HEK293T (cell line): ENCODE data around the gene ZFAND2B.

Experiments used
- CTCF ChIA-PET: fragments of 350-600 bp; formaldehyde crosslinking; extraction: SDS; loops from one replicate; lab custom pipeline; 2021; ENCODE audit warnings: antibody characterized with exemption, inconsistent platforms; lab: Yijun Ruan, JAX
- POLR2A ChIA-PET: fragments of 350-600 bp; formaldehyde crosslinking; extraction: SDS; loops from one replicate; lab custom pipeline; 2020; ENCODE audit warnings: antibody characterized with exemption, inconsistent platforms; lab: Yijun Ruan, JAX
- DNase-seq: peaks from one replicate; pipeline ENCODE4 v3.0.0; 2012; ENCODE audit warnings: mixed read lengths; ENCODE audit errors: extremely low spot score
- ARNT ChIP-seq: fragments of 450-650 bp; IDR thresholded peaks from 2 replicates; pipeline ENCODE4 v1.6.1; 2017; ENCODE audit warnings: mild to moderate bottlenecking
- BHLHE40 ChIP-seq: fragments of 450-650 bp; IDR thresholded peaks from 2 replicates; pipeline ENCODE4 v1.6.1; 2016; ENCODE audit warnings: mild to moderate bottlenecking, moderate library complexity, borderline replicate concordance
- CTBP1 ChIP-seq: fragments of 450-650 bp; IDR thresholded peaks from 2 replicates; pipeline ENCODE4 v1.6.1; 2016; ENCODE audit warnings: borderline replicate concordance
- ELF4 ChIP-seq: fragments of 450-650 bp; IDR thresholded peaks from 2 replicates; pipeline ENCODE4 v1.6.1; 2017; ENCODE audit warnings: antibody characterized with exemption
- FOXA1 ChIP-seq: fragments of 450-650 bp; IDR thresholded peaks from 2 replicates; pipeline ENCODE4 v1.6.1; 2016; ENCODE audit warnings: mild to moderate bottlenecking
- FOXK2 ChIP-seq: fragments of 450-650 bp; IDR thresholded peaks from 2 replicates; pipeline ENCODE4 v1.6.1; 2016; ENCODE audit warnings: mild to moderate bottlenecking
- FOXM1 ChIP-seq: fragments of 450-650 bp; IDR thresholded peaks from 2 replicates; pipeline ENCODE4 v1.6.1; 2017; ENCODE audit warnings: mild to moderate bottlenecking, borderline replicate concordance
- HDGF ChIP-seq: fragments of 450-650 bp; IDR thresholded peaks from 2 replicates; pipeline ENCODE4 v1.6.1; 2017; ENCODE audit warnings: antibody characterized with exemption, borderline replicate concordance
- L3MBTL2 ChIP-seq: fragments of 450-650 bp; conservative IDR thresholded peaks from 2 replicates; pipeline ENCODE4 v1.6.1; 2016; ENCODE audit warnings: mild to moderate bottlenecking
- LEF1 ChIP-seq: fragments of 450-650 bp; IDR thresholded peaks from 2 replicates; pipeline ENCODE4 v1.6.1; 2017; ENCODE audit warnings: mild to moderate bottlenecking, borderline replicate concordance
- NFRKB ChIP-seq: fragments of 450-650 bp; IDR thresholded peaks from 2 replicates; pipeline ENCODE4 v1.6.1; 2016; ENCODE audit warnings: mild to moderate bottlenecking, moderate library complexity
- SP1 ChIP-seq: fragments of 450-650 bp; IDR thresholded peaks from 2 replicates; pipeline ENCODE4 v1.6.1; 2017
- SUZ12 ChIP-seq: fragments of 450-650 bp; IDR thresholded peaks from 2 replicates; pipeline ENCODE4 v1.6.1; 2016; ENCODE audit warnings: mild to moderate bottlenecking
- TARDBP ChIP-seq: fragments of 450-650 bp; IDR thresholded peaks from 2 replicates; pipeline ENCODE4 v1.6.1; 2016
- ZNF384 ChIP-seq: fragments of 450-650 bp; IDR thresholded peaks from 2 replicates; pipeline ENCODE4 v1.6.1; 2016
- TF ChIP-seq, protein P1 (sequence below): fragments of 450-650 bp; IDR thresholded peaks from 2 replicates; pipeline ENCODE4 v1.6.1; 2016

The ZFAND2B gene

DNA sequence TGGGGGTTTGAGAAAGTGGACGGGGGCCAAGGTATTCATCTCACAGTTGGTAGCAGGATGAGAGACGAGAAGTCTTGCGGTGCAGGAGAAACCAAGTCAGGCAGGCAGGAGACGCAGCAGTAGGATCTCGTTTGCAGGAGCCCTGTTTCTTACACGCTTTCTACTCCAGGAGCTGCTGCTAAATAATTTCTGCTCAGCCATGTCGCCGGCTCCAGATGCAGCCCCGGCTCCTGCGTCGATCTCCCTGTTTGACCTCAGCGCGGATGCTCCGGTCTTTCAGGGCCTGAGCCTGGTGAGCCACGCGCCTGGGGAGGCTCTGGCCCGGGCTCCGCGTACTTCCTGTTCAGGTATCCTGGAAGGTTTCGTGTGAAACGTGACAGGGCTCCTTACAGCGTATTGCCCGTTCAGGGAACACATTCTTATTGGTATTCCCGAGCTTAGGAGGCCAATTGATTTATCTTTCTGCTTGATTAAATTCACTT is 23.5 kb downstream of the ZFAND2B start:
- POLR2A ChIA-PET, result interaction anchor here (0.7 to 2.7 kb wide), 8 partner anchors 8 to 54 kb away, joined by 3 to 27 read pairs (median 6); partner anchors contain the start of genes ABCB6, CNPPD1, GLB1L and STK16
- TF ChIP-seq L3MBTL2 (peak; percentile 46), SP1 (no peak)
- peak; percentile 47 for DNase-seq
- CTCF ChIA-PET, result interaction anchor here (0.7 to 1.5 kb wide), 2 partner anchors 65 to 236 kb away, joined by 3 to 4 read pairs; no protein-coding TSS in a partner anchor

DNA sequence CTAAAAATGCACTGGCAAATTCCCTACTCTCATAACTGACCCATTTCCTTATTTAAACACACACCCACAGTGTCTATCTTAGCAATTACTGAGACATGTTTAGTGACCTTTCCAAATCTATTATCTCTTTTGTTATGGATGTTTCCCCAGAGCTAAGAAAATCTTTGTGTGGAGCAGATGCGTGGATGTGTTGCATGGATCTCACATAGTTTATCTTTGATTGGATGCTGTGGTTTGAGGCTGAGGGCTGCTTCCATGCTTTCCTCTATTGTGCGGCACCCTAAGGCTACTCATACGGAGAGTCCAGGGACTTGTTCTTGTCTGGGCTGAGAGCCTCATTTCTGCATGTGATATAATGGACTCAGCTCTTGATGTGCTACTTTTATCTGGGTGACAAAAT is 27.7 kb downstream of the ZFAND2B start:
- ChIA-PET POLR2A (interaction anchor here (1.6 kb wide), 1 partner anchor 10 kb away, joined by 5 read pairs; the partner anchor contains the start of genes GLB1L and STK16), CTCF (no interaction called here)
- DNase-seq, result no peak
- TF ChIP-seq ZNF384, result no peak
- TF ChIP-seq ARNT, result no peak
- no peak for TF ChIP-seq HDGF
- TF ChIP-seq ELF4, result no peak

DNA sequence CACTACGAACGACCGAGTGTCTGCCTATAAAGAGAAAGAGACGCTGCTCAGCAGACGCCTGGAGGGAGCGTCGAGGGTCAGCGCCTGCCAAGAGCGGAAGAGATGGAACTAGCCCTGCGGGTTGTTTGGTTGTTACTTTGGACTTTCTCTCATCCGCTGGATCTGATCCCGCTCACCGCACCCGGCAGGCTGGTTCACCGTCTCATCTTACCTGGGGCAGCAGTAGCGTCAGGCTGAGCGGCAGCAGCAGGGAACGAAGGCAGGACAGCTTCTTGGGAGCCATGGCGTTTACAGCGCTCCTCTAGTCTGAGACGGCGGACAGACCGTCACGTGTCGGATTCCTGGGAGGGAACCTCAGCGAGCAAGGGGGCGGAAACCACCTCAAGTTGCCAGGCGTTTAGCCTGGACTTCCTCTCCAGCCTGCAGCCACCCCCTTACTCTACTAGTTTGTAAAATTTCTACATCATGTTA is 36.7 kb downstream of the ZFAND2B start:
- ChIA-PET POLR2A (no interaction called here), CTCF (interaction anchor here (1.2 kb wide), 1 partner anchor 34 kb away, joined by 3 read pairs; no protein-coding TSS in a partner anchor)
- TF ChIP-seq ARNT (no peak), FOXA1 (no peak), BHLHE40 (no peak), NFRKB (no peak), FOXK2 (no peak), TARDBP (no peak), SUZ12 (no peak), LEF1 (no peak), HDGF (no peak), L3MBTL2 (no peak), SP1 (no peak)
- DNase-seq, result no peak

DNA sequence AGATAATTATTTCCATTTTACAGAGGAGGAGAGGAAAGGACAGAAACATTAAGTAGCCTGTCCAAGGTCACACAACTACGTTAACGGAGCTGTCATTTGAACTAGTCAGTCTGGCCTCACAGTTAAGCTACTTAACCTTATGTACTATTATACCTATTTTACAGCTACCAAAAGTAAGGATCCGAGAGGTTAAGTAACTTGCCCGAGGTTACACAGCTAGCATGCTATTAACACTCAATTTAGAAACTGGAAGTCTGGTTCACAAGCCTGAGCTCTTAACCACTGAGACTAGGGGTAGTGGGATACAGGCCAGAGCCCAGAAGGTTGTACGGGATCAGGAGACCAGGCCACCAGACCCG is 38.2 kb downstream of the ZFAND2B start:
- no peak for DNase-seq
- POLR2A ChIA-PET, result interaction anchor here (0.7 to 2.9 kb wide), 22 partner anchors 10 to 335 kb away, joined by 3 to 28 read pairs (median 8); partner anchors contain the start of genes ABCB6, ANKZF1, ATG9A and CNPPD1
- TF ChIP-seq TARDBP, result no peak
- no peak for TF ChIP-seq FOXK2
- no peak for TF ChIP-seq FOXA1
- TF ChIP-seq, protein P1, sequence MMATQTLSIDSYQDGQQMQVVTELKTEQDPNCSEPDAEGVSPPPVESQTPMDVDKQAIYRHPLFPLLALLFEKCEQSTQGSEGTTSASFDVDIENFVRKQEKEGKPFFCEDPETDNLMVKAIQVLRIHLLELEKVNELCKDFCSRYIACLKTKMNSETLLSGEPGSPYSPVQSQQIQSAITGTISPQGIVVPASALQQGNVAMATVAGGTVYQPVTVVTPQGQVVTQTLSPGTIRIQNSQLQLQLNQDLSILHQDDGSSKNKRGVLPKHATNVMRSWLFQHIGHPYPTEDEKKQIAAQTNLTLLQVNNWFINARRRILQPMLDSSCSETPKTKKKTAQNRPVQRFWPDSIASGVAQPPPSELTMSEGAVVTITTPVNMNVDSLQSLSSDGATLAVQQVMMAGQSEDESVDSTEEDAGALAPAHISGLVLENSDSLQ, result no peak
- no peak for TF ChIP-seq HDGF
- no peak for TF ChIP-seq SUZ12
- TF ChIP-seq SP1, result no peak
- TF ChIP-seq LEF1, result no peak
- TF ChIP-seq L3MBTL2, result no peak
- no peak for TF ChIP-seq FOXM1
- TF ChIP-seq NFRKB, result no peak
- no peak for TF ChIP-seq ZNF384
- no peak for TF ChIP-seq BHLHE40
- CTCF ChIA-PET, result interaction anchor here (0.8 to 1.9 kb wide), 4 partner anchors 10 to 192 kb away, joined by 3 to 7 read pairs (median 5); no protein-coding TSS in a partner anchor

DNA sequence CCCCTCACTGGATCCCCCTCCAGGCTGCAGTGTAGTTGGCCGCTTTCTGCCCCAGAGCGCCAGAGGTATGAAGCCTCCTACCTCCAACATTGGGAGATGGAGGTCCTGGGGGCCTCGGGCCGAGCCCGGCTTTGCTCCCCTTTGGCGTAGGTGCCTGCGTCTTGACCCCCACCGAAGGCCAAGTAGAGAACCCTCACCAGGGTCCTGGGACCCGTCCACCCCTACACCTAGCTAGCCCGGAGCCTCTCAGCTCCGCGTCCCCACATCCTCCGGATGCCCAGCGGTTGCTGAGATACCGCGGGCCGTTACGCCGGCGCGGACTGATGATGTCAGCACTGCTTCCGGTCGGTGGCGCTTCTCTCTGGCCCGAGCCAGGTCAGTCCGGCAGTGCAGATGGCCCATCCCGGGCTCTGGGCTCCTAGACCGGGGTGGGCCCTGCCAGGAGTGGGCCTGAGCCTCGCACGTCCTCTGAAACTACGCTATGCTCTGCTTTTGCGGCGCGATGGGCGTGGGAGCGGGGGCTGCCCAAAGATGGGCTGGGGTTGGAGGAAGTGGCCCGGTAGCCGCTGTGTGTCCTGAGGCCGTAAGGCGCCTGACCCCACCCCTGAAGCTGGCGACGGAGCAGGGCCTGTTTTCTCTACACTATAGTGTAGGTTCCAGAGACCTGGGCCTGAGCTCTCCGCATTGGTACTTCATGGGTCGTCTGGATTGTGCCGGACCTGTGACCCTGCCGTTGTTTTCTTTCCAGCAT is 38.7 kb downstream of the ZFAND2B start, which contains the start of the genes GLB1L and STK16:
Gene GLB1L (minus strand): TSS at position 297 of the 751 bp plus-strand sequence. CDS start 1,871 bp downstream, outside the sequence.
Gene STK16 (plus strand): TSS at position 332 of the 751 bp plus-strand sequence. CDS start 521 bp downstream, outside the sequence.
- DNase-seq, result peak; percentile 96
- POLR2A ChIA-PET, result interaction anchor here (0.7 to 2.9 kb wide), 22 partner anchors 10 to 336 kb away, joined by 3 to 28 read pairs (median 8); partner anchors contain the start of genes ABCB6, ANKZF1, ATG9A and CNPPD1
- TF ChIP-seq ZNF384, result no peak
- peak; percentile 61; the same call in 1 of the 2 replicates for TF ChIP-seq ELF4
- CTCF ChIA-PET, result interaction anchor here (0.7 to 1.9 kb wide), 5 partner anchors 9 to 193 kb away, joined by 3 to 7 read pairs (median 3); no protein-coding TSS in a partner anchor

DNA sequence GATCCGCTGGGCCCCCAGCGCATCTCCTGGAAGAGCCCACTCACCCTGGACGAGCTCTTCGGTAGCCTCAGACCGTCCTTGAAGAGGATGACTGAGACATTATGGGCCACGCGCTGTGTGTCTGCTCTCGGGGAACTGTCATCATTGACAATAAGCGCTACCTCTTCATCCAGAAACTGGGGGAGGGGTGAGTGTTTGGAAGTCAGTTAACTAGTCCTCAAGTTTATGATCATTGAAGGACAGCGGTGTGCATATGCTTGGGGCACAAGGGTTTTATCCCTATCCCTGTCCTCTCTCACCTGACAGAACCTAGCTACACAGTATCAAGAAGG is 39.3 kb downstream of the ZFAND2B start:
- ChIA-PET POLR2A (interaction anchor here (1.7 to 2.9 kb wide), 10 partner anchors 9 to 69 kb away, joined by 7 to 28 read pairs (median 11); partner anchors contain the start of genes ABCB6, ANKZF1, ATG9A and CNPPD1), CTCF (interaction anchor here (0.7 to 1.9 kb wide), 3 partner anchors 9 to 32 kb away, joined by 3 to 7 read pairs (median 3); no protein-coding TSS in a partner anchor)
- TF ChIP-seq, protein P1, result no peak
- TF ChIP-seq FOXK2 (no peak), FOXA1 (no peak), HDGF (no peak), ELF4 (no peak), SUZ12 (no peak), SP1 (no peak), TARDBP (no peak), ARNT (no peak), L3MBTL2 (no peak), NFRKB (no peak), LEF1 (no peak), CTBP1 (no peak), BHLHE40 (no peak), ZNF384 (no peak), FOXM1 (no peak)
- no peak for DNase-seq
